ENCODE measurements around the gene SRD5A2.

- TF ChIP-seq POLR2A (IDR thresholded peaks at IDR 0.05; ENCODE audit: low read depth, low read length) (no peak), TAF1 (IDR thresholded peaks at IDR 0.05; ENCODE audit: low read depth, low read length) (no peak), POLR2AphosphoS5 (IDR thresholded peaks at IDR 0.05; ENCODE audit: low read depth, low read length) (no peak), PAX5 (IDR thresholded peaks at IDR 0.05; ENCODE audit: insufficient read depth, low read length, severe bottlenecking) (no peak), POU2F2 (IDR thresholded peaks at IDR 0.05; ENCODE audit: low read depth, low read length) (no peak)
These were observed 522 bp upstream of the SRD5A2 start for GRCh38 chr2:31581124-31581795.
